HEK293 (cell line): ENCODE results near the gene LPP.

Experiments used
- CTCF ChIP-seq: fragments of 450-650 bp; formaldehyde crosslinking; IDR thresholded peaks from 2 replicates; pipeline ENCODE4 v1.5.1; 2016; ENCODE audit warnings: missing biosample characterization, missing genetic modification characterization
- ZBTB6 ChIP-seq: fragments of 450-650 bp; formaldehyde crosslinking; IDR thresholded peaks from 2 replicates; pipeline ENCODE4 v1.5.1; 2017; ENCODE audit warnings: missing biosample characterization, missing genetic modification characterization

GRCh38 chr3:188411750-188412149 is 257.8 kb downstream of the LPP start:
- TF ChIP-seq CTCF (tag by site-specific recombination) (no peak), ZBTB6 (no peak)
